CD4-positive, alpha-beta T cell treated with Interleukin-15 for 4 hours (primary cell): ENCODE results near the gene DMD.
"Not testable (repeated sequence)": the region's sequence is repeated elsewhere in the genome, so short reads cannot be mapped to it uniquely, and the experiment has no call there.

Source experiments
- DNase-seq: peaks from one replicate; pipeline ENCODE4 v3.0.0-alpha.2; 2020; ENCODE audit warnings: low spot score

DMD gene

DNA sequence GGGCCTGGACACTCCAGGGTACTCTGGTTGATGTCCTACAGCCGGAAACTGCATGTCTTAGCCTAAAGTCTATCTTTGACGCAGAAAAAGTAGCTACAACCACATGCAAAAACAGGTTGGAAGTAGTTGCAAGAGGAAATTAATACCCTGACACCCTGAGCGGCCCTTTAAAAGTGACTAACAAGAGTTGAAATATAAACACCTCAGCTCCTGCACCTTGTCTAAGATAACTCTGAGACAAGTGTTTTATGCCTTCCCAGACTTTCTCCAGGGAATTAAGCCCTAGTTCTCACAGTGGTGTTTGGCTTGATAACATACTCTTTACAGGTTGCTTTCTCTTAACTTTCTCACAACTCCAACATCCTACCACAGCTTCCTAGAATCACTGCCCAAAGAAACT lies 943.1 kb downstream of the DMD start:
- no peak for DNase-seq

GRCh38 chrX:32267796-32268195 lies 943.6 kb downstream of the DMD start:
- DNase-seq = no peak

DNA sequence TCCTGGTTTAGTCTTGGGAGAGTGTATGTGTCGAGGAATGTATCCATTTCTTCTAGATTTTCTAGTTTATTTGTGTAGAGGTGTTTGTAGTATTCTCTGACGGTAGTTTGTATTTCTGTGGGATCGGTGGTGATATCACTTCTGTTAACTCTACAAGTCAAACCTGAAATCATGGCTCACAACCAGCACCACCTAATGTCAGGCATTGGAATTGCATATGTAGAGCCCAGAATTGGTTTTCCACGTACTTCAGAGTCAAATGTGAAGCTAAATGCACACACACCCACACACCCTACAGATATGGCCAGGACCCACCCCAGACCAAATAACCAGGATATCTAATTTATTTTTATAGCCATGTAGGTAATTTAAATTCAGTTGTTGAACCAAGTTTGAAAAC lies 964.7 kb downstream of the DMD start:
- not testable (repeated sequence) for DNase-seq

GRCh38 chrX:32195611-32196010 lies 1015.7 kb downstream of the DMD start:
- no peak for DNase-seq

GRCh38 chrX:32191316-32191715 lies 1020.0 kb downstream of the DMD start:
- no peak for DNase-seq

DNA sequence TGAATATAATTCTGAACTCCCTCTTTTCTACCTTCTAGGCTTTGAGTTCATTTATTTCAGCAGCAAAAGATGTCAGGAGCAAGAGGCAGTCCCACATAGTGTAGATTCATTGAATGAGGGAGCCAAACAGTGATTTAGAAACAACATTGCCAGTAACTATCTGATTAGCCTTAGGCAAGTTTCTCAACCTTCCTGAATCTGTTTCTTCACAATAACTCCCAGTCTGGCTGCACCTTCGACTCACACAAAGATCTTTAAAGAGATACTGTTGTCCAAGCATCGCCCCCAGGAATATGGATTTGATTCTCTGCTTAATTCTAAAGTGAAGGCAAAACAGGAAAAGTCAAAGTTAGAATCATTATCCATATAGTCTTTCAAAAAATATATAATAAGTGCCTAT lies 1026.2 kb downstream of the DMD start:
- DNase-seq = no peak

GRCh38 chrX:32183066-32183465 lies 1028.3 kb downstream of the DMD start:
- DNase-seq = no peak

DNA sequence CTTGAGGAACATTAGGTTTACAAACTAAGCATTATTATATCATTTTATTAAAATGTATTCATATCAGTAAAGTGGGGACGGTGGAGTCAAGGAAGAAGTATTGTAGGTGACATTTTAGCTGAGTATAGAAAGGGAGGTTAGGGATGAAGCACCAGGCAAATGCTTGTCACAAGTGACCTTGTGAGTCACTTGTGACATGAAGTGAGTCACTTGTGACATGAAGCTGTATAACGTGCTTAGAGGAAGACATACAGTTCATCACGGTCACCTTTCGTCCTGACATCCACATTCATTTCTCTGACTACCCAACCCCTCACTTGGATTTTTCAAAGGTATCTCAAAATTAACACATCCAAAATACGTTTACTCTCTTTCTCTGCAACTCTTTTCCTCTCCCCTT lies 1034.8 kb downstream of the DMD start:
- DNase-seq = no peak

- no peak for DNase-seq
Observed at GRCh38 chrX:32170481-32170880, 1040.9 kb downstream of the DMD start.

DNA sequence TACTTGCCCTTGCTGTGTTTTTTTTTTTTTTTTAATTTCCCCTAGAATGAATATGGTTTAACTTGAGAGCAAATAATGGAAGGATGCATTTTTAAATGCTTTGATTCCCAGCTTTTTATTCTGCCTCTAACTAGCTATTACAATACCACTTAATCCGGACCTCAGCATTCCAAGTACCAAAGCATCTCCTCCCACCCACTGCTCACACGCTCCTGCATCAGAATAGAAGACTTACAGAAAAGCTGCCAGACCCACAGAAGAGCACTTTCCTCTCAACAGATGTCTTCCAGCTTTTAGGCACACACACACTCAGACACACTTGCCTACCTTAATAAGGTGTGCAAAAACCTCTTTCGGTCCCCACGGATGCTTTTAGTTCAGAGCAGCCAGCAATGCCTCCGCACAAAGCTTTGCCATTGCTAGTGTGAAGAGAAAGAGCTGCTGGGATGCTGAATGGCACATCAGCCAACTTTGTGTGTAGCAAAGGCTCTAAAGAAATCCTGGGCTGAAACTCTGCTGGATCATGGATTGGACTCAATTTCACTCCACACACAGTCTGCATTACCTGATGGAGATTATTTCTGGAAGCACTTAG lies 1056.2 kb downstream of the DMD start:
- no peak for DNase-seq

- no peak for DNase-seq
Observed at GRCh38 chrX:32153585-32153984, 1057.8 kb downstream of the DMD start.

- DNase-seq = no peak
Observed at GRCh38 chrX:32150141-32150540, 1061.2 kb downstream of the DMD start.

- DNase-seq = no peak
Observed at GRCh38 chrX:32141841-32142240, 1069.5 kb downstream of the DMD start.

DNA sequence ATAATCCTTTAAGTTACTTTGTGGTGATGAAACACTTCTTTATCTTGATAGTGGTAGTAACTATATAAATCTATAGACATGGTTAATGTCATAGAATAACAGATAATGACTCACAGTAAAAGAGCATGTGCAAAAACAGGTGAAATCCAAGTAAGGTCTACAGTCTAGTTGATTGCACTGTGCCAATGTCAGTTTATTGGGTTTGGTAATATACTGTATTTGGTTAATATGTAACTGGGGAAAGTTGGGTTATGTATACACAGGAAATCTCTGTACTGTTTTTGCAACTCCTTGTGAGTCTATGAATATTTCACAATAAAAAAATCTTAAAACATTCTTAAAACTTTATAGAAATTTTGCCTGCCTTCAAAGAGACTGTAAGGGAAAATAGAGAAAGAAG lies 1071.9 kb downstream of the DMD start:
- DNase-seq = no peak

DNA sequence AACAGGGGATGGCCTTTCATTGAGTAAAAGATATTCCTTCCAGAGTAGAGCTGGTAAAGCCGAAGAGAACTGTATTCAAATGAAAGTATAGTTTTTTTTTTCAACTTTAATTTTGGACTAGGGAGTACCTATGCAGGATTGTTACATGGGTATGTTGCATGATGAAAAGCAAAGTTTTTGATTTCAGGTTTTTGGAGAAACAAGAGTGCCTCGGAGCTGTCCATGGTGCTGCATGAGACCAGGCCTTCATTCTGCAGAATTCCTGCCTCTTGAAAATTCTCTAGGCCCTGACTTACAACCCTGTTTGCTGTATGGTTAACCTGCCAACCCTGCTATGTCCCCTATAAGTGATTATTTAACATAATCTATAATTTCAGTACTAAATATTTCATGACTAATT lies 1073.8 kb downstream of the DMD start:
- no peak for DNase-seq

DNA sequence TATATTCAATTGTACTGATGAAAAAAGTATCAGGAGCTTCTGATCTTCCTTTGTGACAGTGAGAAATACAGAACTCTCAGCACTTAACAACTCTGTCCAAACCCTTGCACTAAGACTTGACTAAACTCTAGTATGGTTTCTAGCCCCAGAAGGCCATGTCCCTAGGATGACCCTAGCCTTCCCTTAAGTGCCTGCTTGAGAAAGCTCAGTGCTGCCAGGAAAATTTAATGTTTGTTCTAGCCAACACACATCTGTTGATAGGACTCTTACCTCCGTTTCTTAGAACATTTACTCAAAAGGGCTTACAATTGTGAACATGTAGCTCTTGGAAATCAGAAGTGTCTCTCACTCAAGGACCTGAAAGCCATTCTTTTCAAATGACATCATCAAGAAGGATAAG lies 1084.4 kb downstream of the DMD start:
- no peak for DNase-seq

DNA sequence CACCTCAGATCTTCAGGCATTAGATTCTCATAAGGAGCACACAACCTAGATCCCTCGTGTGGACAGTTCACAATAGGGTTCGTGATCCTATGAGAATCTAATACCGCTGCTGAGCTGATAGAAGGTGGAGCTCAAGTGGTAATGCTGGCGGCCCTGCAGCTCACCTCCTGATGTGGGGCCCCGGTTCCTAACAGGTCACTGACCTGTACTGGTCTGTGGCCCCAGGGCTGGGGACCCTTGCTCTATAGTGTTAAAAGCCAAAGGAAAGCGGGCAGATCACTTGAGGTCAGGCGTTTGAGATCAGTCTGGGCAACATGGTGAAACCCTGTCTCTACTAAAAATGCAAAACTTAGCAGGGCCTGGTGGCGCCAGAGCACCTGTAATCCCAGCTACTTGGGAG lies 1092.5 kb downstream of the DMD start:
- DNase-seq = no peak

DNA sequence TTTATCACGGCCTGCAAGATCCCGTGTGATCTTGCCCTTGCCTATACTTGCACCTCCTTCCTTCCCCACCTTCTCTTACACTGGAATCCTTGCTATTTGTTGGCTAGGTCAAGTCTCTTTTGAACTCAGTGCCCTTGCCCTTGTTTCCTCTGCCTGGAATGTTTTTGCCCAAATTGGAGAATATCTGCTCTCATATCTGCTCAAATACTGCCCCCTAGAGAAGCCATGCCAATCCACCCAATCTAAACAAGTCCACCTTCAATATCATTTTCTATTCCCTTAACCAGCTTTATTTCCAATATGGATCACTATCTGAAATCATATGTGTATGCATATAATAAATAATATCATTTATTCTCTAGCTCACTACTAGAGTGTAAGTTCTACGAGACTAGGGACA lies 1095.3 kb downstream of the DMD start:
- DNase-seq = no peak

DNA sequence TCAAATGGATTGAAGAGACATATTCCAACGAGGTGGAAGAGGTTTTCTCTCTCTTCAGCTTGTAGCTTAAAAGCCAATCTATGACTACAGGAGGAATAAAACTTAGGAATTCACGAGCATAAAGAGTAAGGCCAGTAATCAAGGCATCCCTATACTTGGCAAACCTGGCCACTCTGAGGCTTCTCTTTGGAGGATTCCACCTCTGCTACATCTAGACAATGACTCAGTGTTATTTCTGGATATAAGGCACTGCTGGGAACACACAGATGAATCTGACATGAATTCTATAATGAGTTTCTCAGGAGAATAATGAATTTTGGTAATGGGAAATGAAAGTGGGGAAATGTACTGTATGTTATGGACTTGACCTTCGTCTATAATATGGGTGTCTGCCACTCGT lies 1123.7 kb downstream of the DMD start:
- no peak for DNase-seq

- no peak for DNase-seq
Observed at GRCh38 chrX:32084757-32085156, 1126.6 kb downstream of the DMD start.

DNA sequence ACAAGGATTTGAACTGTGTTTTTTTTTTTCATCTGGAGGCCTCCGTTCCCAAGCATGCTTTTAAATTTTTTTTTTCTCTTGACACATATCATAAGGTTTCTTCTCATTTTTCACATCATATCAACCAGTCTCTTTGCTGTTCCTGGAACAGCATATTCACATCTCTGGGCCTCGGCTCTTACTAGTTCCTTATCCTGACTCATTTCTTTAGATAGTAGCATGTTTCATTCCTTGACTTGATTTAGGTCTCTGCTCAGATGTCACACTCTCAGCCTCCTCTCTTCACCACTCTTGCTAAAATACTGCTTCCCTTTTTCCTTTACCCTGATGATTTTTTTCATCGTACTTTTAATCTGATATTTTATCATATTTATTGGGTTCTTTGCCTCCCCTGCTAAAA lies 1163.1 kb downstream of the DMD start:
- no peak for DNase-seq

DNA sequence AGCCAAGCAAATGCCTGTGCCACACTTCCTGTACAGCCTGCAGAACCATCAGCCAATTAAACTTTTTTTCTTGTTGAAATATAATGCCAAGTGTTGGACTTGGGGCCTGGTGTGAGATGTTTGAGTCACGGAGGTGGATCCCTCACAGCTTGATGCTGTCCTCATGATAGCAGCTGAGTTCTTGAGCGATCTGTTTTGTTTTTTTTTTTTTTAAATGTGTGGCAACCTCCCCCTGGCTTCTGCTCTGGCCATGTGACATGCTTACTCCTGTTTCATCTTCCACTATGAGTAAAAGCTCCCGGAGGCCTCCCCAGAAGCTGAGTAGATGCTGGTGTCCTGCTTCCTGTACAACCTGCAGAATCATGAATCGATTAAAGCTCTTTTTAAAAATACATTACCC lies 1166.2 kb downstream of the DMD start:
- DNase-seq = no peak

DNA sequence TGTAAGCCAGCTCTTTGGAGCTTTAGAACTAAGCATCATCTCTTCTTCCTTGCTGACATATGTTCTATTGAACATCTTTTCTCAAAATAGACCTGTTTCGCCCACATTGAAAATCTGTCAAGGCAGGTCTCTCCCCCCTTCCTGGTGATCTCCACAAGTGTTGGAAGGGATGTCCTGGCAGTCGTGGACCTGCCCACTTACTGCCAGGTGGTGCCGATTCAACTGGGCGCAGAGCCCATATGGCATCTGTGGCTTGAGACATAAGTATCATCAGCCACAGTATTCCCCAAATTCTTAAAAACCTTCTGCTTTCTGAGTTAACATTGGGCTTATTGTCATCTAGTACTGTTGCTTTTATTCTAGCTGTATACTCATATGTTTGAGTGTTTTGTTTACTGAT lies 1170.2 kb downstream of the DMD start:
- DNase-seq = no peak

- DNase-seq = no peak
Observed at GRCh38 chrX:32026772-32027171, 1184.6 kb downstream of the DMD start.

- DNase-seq = no peak
Observed at GRCh38 chrX:32024072-32024471, 1187.3 kb downstream of the DMD start.
